ENCODE measurements around the gene TRIP11.

DNA sequence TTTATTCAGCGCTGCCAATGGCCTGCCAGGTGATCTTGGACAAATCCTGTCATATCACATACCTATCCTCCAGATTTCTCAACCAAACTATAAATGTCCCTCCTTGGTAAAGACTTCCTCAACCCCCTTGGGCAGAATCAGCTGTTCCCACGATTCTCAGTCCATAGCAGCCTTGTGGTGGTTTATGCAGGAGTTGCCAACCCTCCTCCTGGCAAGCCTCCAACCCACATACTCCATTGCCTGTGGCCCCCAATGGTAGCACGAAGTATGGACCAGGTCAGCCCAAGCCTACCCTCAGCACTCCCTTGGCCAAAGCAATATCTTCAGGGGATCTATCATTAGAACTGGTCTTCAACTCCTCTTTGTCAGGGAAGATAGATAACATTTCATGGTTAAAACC lies 119.3 kb downstream of the TRIP11 start:
- TF ChIP-seq ZNF274 (IDR thresholded peaks at IDR 0.05; ENCODE audit: low read depth, low read length): no peak
- no peak for TF ChIP-seq POLR2A (IDR thresholded peaks at IDR 0.05; ENCODE audit: borderline replicate concordance, extremely low read depth, insufficient read depth, insufficient read length)
- no peak for TF ChIP-seq EZH2 (IDR thresholded peaks at IDR 0.05)
- TF ChIP-seq, protein P1, sequence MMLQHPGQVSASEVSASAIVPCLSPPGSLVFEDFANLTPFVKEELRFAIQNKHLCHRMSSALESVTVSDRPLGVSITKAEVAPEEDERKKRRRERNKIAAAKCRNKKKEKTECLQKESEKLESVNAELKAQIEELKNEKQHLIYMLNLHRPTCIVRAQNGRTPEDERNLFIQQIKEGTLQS (IDR thresholded peaks at IDR 0.05): no peak
- TF ChIP-seq, protein P2, sequence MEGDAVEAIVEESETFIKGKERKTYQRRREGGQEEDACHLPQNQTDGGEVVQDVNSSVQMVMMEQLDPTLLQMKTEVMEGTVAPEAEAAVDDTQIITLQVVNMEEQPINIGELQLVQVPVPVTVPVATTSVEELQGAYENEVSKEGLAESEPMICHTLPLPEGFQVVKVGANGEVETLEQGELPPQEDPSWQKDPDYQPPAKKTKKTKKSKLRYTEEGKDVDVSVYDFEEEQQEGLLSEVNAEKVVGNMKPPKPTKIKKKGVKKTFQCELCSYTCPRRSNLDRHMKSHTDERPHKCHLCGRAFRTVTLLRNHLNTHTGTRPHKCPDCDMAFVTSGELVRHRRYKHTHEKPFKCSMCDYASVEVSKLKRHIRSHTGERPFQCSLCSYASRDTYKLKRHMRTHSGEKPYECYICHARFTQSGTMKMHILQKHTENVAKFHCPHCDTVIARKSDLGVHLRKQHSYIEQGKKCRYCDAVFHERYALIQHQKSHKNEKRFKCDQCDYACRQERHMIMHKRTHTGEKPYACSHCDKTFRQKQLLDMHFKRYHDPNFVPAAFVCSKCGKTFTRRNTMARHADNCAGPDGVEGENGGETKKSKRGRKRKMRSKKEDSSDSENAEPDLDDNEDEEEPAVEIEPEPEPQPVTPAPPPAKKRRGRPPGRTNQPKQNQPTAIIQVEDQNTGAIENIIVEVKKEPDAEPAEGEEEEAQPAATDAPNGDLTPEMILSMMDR (IDR thresholded peaks at IDR 0.05 in 2 of 3, conservative IDR thresholded peaks at IDR 0.05 in 1 of 3; ENCODE audit: borderline replicate concordance in 1 of 3, insufficient read depth in 1 of 3, low read depth in 2 of 3, low read length in 2 of 3): no peak
- no peak for TF ChIP-seq SIN3A (IDR thresholded peaks at IDR 0.05; ENCODE audit: low read depth)
- TF ChIP-seq ELF1 (IDR thresholded peaks at IDR 0.05; ENCODE audit: borderline replicate concordance, low read depth): no peak
- TF ChIP-seq POLR2AphosphoS5 (IDR thresholded peaks at IDR 0.05; ENCODE audit: low read depth, low read length): no peak

Measured in HCT116 (cell line).